ENCODE data around the gene MMP23B.

MMP23B gene

DNA sequence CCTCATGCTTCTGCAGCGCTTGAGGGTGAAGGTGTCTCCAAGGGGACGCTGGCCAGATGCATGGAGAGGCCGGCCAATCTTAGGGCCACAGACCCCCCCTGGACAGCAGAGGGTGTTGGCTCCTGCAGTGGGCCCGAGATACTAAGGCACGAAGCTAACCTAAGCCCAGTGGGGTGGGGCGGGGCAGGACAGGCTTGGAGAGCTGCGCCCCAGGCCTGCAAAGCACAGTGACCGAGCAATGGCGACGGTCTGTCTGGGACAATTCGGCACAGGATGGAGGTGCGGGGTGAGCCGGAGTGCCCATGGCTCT lies 33.3 kb upstream of the MMP23B start:
- peaks cover 0 to 27% (median 14%) of the 10 kb centered on the region in 4 donors for H3K4me1 ChIP-seq
- no peak overlapping the region for H3K27ac ChIP-seq
- no peak for TF ChIP-seq CTCF (IDR thresholded peaks at IDR 0.05)
- intact Hi-C loops (cut with DNase I; ENCODE audit: low total_unique reads): no loop called here
- H3K9me3 ChIP-seq: no peaks in the 10 kb centered on the region
- no peak for DNase-seq
- peaks cover 0 to 65% of the 10 kb centered on the region in 2 donors for H3K27me3 ChIP-seq
- no peaks in the 10 kb centered on the region for H3K36me3 ChIP-seq
- H3K4me3 ChIP-seq: no peak overlapping the region

- H3K27me3 ChIP-seq: peaks cover 0 to 71% of the 10 kb centered on the region in 2 donors
- no peak overlapping the region for H3K27ac ChIP-seq
- peak overlapping the region in 1 of 2 donors; percentile 37 for H3K4me3 ChIP-seq
- no peaks in the 10 kb centered on the region for H3K36me3 ChIP-seq
- DNase-seq: no peak
- intact Hi-C loops (cut with DNase I; ENCODE audit: low total_unique reads): no loop called here
- peaks cover 0 to 27% (median 14%) of the 10 kb centered on the region in 4 donors for H3K4me1 ChIP-seq
- TF ChIP-seq CTCF (IDR thresholded peaks at IDR 0.05): no peak
- H3K9me3 ChIP-seq: no peaks in the 10 kb centered on the region
These were observed 32.7 kb upstream of the MMP23B start for GRCh38 chr1:1599030-1599934.

GRCh38 chr1:1599935-1600860 lies 31.8 kb upstream of the MMP23B start, which contains the start of gene FNDC10:
Gene FNDC10 (minus strand): TSS chr1:1600135. CDS start chr1:1600015, 120 bp downstream.
- H3K27me3 ChIP-seq: peaks cover 0 to 80% of the 10 kb centered on the region in 2 donors
- H3K4me1 ChIP-seq: peaks cover 0 to 27% (median 14%) of the 10 kb centered on the region in 4 donors
- H3K9me3 ChIP-seq: no peaks in the 10 kb centered on the region
- no peak within 1 kb of the TSS for H3K27ac ChIP-seq
- intact Hi-C loops (cut with DNase I; ENCODE audit: low total_unique reads): no loop called here
- DNase-seq: peak in 1 of 2 donors; percentile 60
- peak within 1 kb of the TSS; percentile 27 to 44 for H3K4me3 ChIP-seq
- no peak for TF ChIP-seq CTCF (IDR thresholded peaks at IDR 0.05)
- no peaks in the 10 kb centered on the region for H3K36me3 ChIP-seq

GRCh38 chr1:1600861-1601563 lies 31.0 kb upstream of the MMP23B start:
- Histone ChIP-seq H3K36me3 (no peaks in the 10 kb centered on the region), H3K27ac (no peak overlapping the region), H3K4me1 (peaks cover 0 to 27% (median 14%) of the 10 kb centered on the region in 4 donors), H3K9me3 (no peaks in the 10 kb centered on the region), H3K27me3 (peaks cover 0 to 83% of the 10 kb centered on the region in 2 donors), H3K4me3 (no peak overlapping the region)
- no peak for TF ChIP-seq CTCF (IDR thresholded peaks at IDR 0.05)
- peak in 1 of 2 donors; percentile 62 for DNase-seq
- intact Hi-C loops (cut with DNase I; ENCODE audit: low total_unique reads): no loop called here

Data from tibial artery (tissue), 4 donors.